Renal pelvis (tissue), 4 donors: ENCODE measurements around the gene TLE1. TPM values are rescaled to one million over a fixed set of nuclear protein-coding genes. Genes with fewer than 3 reads are reported as not detected.
"Not testable (repeated sequence)": the region's sequence is repeated elsewhere in the genome, so short reads cannot be mapped to it uniquely, and the experiment has no call there.

Source experiments
- DNase-seq: peaks from one replicate; pipeline ENCODE4 v3.0.0-alpha.2; 2013
- polyA plus RNA-seq, 3 donors: library from polyadenylated mRNA; unstranded; fragments of 120-200 nt; gene quantifications; one replicate each; pipeline ENCODE4 v1.2.1, GENCODE V29; 2013; ENCODE audit not compliant: insufficient read length in 3 of 3

The TLE1 gene
- polyA plus RNA-seq, 3 donors, result 53.3 to 77.5 (median 67.6) TPM

DNA sequence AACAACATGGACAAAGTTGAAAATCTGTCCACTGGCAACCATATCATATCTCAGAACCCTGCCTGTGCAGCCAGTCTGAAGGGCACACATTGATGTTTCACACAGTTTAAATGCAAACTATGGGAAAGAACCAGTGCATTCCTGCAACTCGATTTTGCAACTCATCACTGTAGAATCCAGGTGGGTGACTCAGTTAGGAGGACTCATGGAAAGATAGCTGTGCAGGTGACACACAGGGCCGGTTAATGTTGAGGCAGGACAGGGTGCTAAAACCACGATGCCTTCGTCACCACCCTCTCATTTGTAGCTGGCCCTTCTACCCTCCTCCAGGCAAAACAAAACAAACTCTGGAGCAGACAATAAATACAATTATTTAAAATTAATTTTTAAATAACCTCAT, 62.8 kb downstream of the TLE1 start:
- no peak for DNase-seq

DNA sequence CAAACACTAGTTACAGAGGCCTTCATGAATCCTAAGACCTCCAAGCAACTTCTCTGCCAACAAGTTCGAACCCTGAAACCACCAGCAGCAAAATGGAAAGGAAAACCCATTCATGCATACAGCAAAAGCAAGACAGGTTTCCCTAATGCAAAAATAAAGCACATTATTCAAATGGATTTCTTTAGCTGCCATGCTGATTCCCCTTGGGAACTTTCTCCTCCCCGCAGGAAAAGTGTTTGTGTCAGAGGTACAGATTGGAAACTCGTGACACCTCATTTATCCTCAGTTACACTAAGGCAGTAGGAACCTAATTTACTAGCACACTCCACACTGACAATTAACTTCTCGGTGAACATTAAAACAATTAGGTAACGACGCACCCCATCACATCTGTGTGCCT, 63.4 kb downstream of the TLE1 start:
- DNase-seq, result no peak

DNA sequence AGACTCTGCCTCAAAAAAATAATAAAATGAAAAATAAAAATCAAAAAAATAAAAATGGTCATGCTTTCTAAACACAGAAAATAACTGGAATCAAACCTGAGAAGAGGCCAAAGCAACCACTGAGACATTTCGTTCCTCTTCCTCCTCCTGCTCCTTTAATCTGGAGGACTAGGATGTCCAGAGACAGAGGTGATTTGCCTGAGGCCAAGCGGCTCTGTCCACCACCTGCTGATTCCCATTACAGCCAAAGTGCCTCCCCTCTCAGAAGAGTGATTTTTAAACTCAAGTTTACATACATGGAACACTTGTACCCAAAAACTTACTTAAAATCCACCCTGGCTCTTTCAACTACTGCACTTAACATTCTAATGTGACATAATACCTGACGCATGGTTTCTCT, 65.6 kb downstream of the TLE1 start:
- no peak for DNase-seq

DNA sequence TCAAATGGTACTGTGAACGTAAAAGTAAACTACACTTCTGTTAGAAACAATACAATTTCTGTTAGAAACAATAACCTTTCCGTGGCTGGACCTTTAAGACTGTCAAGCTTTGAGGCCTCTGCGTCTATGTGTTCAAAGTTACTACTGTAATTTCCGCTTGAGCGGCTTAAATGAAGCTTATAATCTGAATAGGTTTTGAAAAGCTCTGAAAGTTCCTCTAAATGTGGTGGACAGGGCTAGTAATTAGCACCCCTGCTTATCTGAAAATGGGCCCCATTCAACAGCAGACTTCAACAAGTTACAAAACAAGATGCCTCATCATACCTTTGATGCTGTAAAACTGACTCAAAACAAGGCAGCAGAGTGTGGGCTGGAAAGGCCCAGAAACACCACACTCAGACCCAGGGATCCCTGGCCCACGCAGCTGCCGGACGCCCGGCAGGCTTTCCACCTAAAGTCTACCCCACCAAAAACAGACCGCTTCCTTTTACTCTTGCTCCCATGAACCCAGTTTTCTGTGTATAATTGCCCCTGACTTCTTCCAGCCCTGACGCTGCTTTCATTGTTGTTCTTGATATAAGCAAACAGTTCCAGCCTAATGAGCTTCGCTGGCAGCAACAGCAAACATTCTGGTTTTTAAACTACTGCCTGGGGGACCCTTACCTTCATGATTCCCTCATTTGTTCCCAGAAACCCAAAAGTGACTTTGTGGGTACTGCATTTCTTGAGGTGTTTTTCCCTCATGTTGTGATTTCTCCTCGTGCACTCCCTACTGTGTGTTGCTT, 66.7 kb downstream of the TLE1 start:
- DNase-seq, result no peak

DNA sequence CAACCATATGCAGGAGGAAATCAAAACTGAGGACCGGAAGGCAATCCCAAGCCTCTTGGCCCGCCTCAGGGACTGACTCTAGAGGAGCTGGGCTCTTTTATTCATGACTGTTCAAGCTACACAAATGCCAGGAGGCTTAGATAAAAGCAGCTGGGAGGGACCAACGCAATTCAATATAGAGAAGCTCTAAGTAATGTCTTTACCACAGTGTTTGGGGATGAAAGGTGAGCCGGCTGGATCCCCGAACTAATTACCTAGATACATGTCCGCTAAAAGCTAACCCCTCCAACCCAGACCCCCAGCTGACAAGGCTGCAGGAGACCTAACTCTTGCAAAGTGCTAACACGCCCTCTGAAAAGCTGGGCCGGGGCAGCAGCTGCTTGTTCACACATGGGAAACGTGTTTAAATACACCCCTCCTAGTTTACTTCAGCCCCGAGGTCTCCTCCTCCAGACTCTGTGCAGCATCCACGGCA, 67.5 kb downstream of the TLE1 start:
- no peak for DNase-seq

DNA sequence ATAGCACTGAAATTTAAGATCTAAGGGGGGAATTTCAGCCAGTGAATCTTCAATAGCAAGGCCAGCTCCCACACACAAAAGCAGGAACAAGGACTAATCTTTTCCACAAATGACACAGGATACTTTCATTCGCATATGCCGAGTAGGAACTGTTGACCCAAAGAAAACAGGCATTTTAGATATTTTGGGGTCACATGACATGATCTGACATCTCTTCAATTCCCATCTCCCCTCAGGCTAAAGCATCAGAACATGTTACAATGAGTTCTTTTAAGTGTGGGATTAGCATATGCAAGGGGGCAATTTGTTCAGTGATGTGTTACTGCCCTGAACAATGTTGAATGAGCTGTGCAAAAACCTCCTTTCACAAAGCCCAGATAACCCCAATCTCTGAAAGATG, 68.2 kb downstream of the TLE1 start:
- DNase-seq, result no peak

DNA sequence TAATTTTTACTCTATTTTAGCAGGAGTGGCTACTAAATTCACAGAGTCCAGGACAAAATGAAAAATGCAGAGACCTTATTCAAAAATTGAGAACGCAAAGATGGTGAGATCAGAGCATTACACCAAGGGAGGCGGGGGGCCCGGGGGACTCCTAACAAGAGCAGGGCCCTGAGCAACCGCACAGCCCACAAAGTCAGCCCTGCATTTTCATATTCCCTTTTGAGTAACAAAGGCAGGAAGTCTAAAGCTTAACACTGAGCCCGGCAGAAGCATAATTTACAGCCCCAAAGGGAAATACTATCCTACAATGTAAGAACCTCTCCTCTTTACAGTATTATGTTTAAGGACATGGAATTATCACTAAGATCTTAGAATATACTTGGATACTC, 69.4 kb downstream of the TLE1 start:
- no peak for DNase-seq

DNA sequence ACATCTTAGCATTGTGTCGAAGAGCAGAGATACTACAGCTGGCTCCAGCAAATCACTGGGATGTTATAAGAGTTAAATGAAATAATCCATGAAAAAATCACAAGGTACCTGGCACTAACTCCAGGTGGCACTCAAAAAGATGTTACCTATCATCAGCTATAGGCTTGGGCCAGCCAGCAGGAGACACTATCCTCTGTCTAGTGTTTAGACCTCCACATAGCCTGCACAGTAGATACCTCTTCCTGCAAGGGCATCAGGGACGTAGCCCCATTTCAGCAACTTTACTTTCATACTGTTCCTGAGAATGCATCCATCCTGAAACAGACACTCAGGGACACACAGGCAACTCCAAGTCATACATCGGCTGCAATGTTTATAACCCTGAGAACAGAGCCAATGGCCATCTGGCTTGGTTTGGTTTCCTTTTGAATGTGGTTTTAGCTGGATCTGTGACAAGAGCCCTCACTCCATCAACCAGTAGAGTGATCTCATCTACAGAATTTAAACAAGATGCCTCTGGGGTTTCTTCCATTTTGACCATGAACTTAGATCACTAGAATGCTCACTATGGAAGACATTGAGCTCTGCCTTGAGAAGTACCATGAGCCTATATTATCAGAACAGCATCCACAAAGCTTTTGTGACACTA, 69.9 kb downstream of the TLE1 start:
- DNase-seq, result no peak

DNA sequence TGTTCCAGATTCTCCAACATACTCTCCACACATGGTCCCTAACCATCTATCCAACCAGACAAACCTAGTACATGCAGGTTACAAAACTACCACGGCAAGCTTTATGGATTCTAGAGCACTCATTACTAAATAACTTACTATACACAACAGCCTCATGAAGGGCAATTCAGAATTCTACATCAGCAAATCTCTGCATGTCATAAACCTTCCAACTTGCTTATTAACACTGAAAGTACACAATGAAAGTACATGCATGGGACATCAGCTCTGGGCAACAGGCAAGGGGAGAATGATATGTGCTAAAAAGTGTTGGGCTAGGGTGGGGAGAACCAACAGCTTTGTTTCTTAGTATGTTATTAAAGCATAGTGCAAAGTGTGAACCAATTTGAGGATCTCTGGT, 70.4 kb downstream of the TLE1 start:
- no peak for DNase-seq

DNA sequence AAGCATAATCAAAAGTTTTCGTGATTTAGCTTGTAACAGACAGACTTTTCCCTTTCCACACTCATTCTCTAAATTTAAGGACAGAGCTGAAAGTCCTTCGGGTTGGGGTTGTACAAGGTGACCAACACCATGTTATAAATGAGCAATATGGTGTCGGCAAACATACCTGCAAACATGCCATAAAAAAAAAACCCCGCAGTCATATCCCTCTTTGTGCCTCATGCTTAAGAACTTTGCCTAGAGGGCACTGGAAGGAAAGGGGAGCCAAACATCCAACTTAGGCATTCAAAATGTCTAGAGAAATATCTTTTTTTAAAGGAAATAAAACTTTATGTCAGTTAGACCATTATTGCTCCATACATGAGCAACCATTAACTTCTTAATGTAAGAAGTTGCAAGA, 73.2 kb downstream of the TLE1 start:
- DNase-seq, result no peak

DNA sequence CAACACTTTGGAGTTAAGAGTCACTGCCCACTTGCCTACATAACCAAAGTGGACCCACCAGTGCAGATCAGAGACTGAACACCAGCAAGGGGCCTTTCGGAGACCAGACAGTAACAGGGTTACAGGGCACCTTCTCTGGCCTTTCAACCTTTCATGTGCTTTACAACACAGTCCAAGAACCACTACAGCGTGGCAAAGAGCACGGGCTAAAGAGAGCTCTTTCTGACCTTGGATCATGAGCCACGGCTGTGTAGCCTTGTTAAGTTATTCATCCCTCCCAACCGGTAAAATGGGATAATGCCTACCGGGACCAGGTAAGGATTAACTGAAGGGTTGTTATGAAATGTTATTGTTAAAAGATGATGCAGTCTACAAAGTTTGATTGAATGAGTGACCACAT, 75.0 kb downstream of the TLE1 start:
- DNase-seq, result no peak

DNA sequence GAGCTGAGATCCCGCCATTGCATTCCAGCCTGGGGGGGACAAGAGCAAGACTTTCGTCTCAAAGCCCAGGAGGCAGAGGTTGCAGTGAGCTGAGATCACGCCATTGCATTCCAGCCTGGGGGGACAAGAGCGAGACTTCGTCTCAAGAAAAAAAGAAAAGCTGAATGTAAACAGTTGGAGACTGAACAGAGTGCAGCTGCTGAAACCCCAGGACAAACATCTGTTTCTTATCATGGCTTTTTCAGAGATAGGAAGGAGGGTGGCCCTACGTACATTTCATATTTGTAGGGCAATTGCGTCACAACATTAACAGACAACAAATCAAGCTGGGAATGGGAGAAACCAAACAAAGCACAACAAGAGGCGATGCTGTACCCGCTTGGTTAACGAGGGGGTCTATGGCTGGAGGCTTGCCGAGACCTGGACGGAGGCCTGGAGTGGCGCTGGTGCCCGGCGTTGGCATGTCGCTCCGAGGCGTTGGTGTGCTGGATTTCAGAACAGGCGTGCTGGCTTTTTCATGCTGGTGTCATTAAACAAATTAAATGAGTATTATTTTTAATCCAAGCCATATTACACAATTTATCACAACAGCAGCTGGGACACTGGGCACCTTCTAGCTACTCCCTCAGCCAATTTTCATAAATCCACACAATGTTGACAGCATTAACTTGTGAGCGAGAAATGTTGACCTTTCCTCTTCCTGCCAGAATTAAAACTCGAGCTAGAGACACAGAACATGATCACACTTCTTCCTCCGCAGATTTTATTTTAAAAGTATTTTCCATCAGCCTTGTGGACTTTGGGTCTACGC, 76.1 kb downstream of the TLE1 start:
- DNase-seq, result peak; percentile 83

DNA sequence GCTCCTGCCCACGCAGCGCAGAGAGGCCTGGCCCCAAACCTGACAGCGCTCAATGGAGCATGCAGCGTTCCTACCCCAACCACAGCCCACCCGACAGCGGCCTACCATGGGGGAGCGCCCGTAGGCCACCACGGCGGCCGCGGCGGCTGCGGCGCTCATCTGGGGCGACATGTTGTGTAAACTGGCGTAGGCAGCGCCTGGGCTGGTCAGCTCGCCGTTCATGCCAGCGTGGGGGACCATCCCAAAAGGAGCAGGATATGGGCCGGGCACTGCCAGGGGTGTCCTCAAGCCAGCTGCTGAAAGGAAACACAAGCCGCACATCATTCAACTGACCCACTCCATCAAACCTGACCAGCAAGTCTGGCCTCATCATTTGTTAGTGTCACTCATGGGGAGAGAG, 77.7 kb downstream of the TLE1 start:
- DNase-seq, result no peak

DNA sequence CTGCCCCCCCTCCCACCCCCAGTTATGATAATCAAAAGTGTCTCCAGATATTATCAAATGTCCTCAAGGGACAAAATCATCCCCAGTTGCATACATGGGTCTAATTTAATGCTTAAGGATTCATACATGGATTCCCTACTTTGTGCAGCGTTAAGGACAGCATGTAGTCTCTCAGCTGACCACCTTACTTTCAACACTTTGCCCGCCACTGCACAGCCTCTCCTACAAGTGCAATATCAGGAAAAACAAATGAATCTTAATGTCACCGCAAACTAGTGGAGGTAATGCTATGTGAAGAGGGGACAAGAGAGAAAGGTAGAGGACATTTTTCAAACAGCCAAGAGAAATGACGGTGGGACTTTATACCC, 78.6 kb downstream of the TLE1 start:
- DNase-seq, result no peak

DNA sequence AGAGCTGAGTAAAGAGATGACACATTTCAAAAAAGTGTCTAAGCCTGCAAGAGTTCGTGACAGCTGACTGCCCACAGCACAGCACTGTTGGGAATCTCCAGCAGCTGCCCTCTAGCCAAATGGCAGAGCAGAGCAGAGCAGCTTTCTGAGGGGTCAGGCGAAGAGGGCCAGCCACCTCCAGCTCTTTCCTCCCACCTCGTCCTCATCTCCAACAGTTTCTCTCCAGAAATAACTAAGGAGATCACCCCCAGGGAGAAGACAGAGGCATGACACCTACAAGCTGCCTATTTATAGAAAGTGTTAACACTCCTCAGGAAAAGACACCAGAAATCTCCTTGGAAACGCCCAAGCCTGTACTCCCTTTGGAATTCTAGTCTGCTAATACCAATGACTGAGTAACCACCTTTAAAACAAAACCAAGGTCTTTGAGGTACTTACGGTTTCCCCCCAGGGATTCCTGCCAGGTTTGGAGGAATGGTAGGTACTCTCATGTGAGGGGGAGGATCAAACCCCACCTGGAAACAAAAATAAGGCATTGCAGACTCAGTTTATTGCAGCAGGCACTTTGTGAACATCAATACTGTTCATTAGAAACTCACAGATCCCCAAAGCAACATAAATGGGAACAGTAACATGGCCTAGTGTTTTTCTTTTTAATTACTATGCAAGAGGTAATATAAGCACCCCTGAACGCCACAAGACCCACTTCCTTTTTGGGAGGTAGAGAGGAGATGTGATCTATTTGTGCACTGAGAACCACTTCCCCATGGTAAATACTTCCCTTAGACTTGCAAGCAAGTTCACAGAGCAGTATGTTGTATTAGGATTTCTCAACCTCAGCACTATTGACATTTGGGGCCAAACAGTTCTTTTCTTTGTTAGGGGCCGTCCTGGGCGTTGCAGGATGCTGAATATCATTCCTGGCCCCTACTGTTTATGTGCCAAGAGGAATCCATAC, 79.3 kb downstream of the TLE1 start:
- no peak for DNase-seq

DNA sequence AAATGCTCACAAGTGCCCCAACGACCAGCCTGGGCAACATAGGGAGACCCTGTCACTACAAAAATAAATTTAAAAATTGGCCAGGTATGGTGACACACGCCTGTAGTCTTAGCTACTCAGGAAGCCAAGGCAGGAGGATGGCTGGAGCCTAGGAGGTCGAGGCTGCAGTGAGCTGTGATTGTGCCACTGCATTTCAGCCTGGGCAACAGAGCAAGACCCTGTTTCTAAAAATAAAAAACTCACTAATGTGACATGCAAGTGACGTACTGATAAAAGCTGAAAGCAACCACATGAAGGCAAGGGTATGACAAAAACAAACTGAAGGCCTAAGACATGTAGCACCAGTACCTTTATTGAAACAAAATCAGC, 81.1 kb downstream of the TLE1 start:
- DNase-seq, result no peak

DNA sequence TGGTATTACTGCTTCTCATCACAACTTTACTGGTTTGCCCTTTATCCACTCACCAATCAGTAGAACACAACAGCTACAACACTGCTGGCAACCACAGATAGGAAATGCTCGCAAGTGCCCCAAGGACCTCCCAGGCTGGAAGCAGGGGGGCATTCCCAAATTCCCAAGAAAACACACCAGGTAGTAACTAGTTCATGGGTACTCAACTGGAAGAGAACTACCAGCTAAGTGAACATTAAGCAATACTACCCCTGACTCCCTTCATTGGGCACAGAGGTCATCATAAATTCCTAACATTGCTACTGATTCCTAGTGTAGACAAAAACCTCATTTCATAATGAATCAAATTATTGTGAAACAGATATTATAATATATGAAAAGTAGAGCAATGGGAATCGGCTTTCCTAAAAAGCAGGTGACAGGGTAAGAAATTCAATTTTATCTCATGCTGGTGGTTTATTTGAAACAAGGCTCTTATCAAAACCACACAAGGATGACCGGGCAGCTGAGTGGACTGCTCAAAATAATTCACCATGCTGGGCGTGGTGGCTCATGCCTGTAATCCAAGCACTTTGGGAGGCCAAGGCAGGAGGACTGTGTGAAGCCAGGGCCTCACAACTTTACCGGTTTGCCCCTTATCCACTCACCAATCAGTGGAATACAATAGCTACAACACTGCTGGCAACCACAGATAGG, 81.6 kb downstream of the TLE1 start:
- no peak for DNase-seq

DNA sequence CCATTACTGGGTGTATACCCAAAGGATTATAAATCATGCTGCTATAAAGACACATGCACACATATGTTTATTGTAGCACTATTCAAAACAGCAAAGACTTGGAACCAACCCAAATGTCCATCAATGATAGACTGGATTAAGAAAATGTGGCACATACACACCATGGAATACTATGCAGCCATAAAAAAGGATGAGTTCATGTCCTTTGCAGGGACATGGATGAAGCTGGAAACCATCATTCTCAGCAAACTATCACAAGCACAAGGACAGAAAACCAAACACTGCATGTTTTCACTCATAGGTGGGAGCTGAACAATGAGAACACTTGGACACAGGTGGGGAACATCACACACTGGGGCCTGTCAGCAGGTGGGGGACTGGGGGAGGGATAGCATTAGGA, 83.1 kb downstream of the TLE1 start:
- DNase-seq, result not testable (repeated sequence)

DNA sequence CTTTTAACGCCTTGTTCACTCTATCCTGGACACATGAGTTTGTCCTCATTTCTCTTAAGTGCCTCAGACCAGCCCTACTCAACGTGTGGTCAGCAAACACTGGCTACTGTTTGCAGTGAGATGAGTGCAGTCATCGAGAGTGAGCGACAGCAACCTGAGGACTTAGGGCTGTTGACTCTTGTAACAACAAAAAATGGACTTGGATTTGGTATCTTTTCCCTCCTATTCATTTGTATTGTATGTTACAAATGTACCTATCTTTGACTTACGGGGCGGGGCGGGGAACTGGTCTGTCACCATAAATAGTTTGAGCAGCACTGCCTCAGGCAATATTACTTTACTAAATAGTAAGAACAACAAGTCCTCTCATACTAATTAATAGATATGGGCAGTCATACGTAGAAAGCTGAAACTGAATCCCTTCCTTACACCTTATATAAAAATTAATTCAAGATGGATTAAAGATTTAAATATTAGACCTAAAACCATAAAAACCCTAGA, 84.1 kb downstream of the TLE1 start:
- DNase-seq, result no peak

DNA sequence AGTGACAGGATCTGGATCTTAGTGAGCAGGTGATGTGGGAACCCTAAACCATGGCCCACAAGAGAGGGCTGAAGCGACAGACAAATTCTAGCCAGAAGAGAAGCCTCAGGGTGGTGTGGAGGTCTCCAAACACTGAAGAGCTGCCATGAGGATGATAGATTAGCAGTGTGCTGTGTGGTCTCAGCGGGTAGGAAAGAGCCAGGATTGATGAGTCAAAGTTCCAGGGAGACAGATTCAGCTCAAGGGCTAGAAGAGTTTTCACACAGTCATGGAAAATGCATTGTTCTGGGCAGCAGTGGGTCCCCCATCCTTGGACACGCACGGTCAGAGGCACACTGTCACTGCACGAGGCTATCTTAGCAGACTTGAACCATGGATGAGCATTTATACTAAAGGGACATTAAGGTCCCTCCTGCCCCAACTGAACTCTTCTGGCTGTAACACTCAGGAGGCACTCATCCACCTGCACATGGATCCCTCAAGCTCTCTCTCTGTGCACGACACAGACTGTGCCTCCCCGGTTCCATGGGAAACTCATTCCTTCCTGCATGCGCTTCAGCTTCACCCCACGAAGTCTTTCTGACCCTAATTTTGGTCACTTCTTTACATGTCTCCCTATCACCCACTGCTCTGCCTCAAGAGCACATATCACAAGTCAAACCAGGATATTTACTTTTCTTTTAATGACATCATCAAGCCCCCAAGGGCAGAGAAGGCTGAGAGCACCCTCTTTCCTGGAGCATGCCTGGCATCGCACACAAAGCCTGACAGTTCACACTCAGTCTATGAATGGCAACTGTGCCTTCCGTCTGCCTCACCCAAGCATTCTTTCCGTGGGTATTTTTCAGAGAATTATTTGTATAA, 84.8 kb downstream of the TLE1 start:
- DNase-seq, result no peak
